ENCODE data around the gene KLHL3.

Gene KLHL3

DNA sequence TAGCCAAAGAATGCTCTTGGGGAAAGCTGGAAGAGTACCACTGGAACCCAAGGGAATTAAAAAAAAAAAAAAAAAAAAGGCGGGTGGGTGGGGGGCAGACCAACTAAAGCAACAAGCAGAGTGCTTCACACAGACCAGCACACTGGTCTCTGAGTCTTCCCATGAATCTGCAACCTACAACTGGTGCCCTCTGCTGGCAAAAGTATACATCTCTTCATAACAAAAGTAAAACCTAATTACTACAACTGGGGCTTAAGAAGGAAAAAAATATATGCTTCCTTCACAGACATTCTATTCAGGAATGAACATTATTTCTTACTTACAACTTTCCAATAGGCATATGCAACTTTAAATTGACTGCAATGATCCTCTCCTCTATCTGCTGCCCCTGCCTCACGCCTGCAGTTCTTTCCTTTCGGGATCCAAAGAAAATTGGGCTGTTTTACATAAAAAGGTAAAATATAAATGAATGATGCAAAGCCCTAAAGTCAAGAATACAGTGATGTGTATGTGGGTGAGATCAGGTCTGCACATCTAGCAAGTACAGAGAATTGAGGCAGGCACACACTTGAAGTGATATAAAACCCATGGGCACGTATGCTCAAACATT lies 7.2 kb upstream of the KLHL3 start:
- Histone ChIP-seq H3K4me3 (ENCODE audit: control insufficient read depth in 1 of 7, extremely low read depth in 1 of 7, insufficient read depth in 4 of 7, low read depth in 2 of 7, low read length in 6 of 7) (no peak overlapping the region), H3K27ac (ENCODE audit: insufficient read depth in 1 of 2, low read depth in 1 of 2, low read length in 2 of 2, poor library complexity in 1 of 2, severe bottlenecking in 2 of 2) (no peak overlapping the region), H3K36me3 (ENCODE audit: control insufficient read depth in 4 of 4, insufficient read depth in 4 of 4, low read length in 3 of 4) (no peaks in the 10 kb centered on the region), H3K9me3 (ENCODE audit: control extremely low read depth in 1 of 5, control insufficient read depth in 4 of 5, insufficient read depth in 2 of 5, low read depth in 1 of 5, low read length in 4 of 5) (no peaks in the 10 kb centered on the region), H3K27me3 (replicated peaks in 2 of 5; ENCODE audit: control insufficient read depth in 4 of 5, insufficient read depth in 5 of 5, low read length in 4 of 5) (no peaks in the 10 kb centered on the region), H3K4me1 (ENCODE audit: control extremely low read depth in 1 of 4, control insufficient read depth in 4 of 4, insufficient read depth in 4 of 4, low read length in 3 of 4) (peaks cover 0 to 3% (median 0%) of the 10 kb centered on the region in 4 experiments)
- 100% methylated on average over 1 of the region's 4 CpGs for whole genome bisulfite sequencing (ENCODE audit: insufficient coverage)
- CTCF ChIA-PET, result interaction anchor here (0.6 to 12.6 kb wide), 19 partner anchors 8 to 264 kb away, joined by 3 to 338 read pairs (median 5); partner anchors contain the start of gene HNRNPA0
- DNase-seq, result peak; percentile 83 to 90 (median 85)
- POLR2A ChIA-PET, result interaction anchor here (0.8 kb wide), 1 partner anchor 10 kb away, joined by 3 read pairs; no protein-coding TSS in a partner anchor

DNA sequence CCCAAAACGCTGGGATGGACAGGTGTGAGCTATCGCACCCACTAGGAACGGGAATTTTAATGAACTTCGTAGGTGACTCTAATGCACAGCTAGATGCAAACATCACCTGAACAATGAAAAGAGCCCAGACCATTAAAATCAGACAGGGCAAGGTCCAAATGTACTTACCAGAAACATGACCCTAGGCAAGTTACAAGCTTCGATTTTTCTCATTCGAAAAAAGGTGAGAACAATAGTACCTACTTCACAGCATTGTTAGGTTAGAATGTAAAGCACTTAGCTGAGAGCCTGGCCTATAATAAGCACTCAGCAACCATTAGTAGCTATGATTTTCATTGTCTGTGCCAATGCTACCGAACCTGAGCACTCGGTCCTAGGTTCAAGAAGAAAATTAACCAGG lies 5.8 kb upstream of the KLHL3 start:
- ChIA-PET POLR2A (no interaction called here), CTCF (interaction anchor here (0.7 to 12.6 kb wide), 22 partner anchors 9 to 421 kb away, joined by 3 to 338 read pairs (median 6); partner anchors contain the start of gene HNRNPA0)
- 94% methylated on average over 8 of the region's 8 CpGs for WGBS (ENCODE audit: insufficient coverage)

DNA sequence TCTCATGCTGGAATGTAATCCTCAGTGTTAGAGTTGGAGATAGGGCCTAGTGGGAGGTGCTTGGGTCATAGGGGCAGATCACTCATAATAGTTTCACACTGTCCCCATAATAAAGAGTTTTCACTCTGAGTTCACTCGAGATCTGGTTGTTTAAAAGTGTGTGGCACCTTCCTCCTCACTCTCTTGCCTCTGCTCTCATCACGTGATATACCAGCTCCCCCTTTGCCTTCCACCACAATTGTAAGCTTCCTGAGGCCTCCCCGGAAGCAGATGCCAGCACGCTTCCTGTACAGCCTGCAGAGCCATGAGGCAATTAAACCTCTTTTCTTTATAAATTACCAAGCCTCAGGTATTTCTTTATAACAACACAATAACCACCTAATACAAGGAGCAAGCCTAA lies 3.8 kb upstream of the KLHL3 start:
- Histone ChIP-seq H3K36me3 (ENCODE audit: control insufficient read depth in 4 of 4, insufficient read depth in 4 of 4, low read length in 3 of 4) (no peaks in the 10 kb centered on the region), H3K27ac (ENCODE audit: insufficient read depth in 1 of 2, low read depth in 1 of 2, low read length in 2 of 2, poor library complexity in 1 of 2, severe bottlenecking in 2 of 2) (no peak overlapping the region), H3K27me3 (replicated peaks in 2 of 5; ENCODE audit: control insufficient read depth in 4 of 5, insufficient read depth in 5 of 5, low read length in 4 of 5) (no peaks in the 10 kb centered on the region), H3K4me1 (ENCODE audit: control extremely low read depth in 1 of 4, control insufficient read depth in 4 of 4, insufficient read depth in 4 of 4, low read length in 3 of 4) (peaks cover 18 to 32% (median 23%) of the 10 kb centered on the region in 4 experiments), H3K4me3 (ENCODE audit: control insufficient read depth in 1 of 7, extremely low read depth in 1 of 7, insufficient read depth in 4 of 7, low read depth in 2 of 7, low read length in 6 of 7) (no peak overlapping the region), H3K9me3 (ENCODE audit: control extremely low read depth in 1 of 5, control insufficient read depth in 4 of 5, insufficient read depth in 2 of 5, low read depth in 1 of 5, low read length in 4 of 5) (no peaks in the 10 kb centered on the region)
- ChIA-PET POLR2A (interaction anchor here (1.1 kb wide), 1 partner anchor 110 kb away, joined by 3 read pairs; no protein-coding TSS in a partner anchor), CTCF (interaction anchor here (1.0 to 12.6 kb wide), 7 partner anchors 9 to 110 kb away, joined by 3 to 338 read pairs (median 7); no protein-coding TSS in a partner anchor)
- peak in 2 of 3 donors; percentile 26 to 46 for DNase-seq
- WGBS (ENCODE audit: insufficient coverage), result 64% methylated on average over 3 of the region's 4 CpGs

More for the DNA sequence above, 5.8 kb upstream of the KLHL3 start:
- Histone ChIP-seq H3K4me3 (ENCODE audit: control insufficient read depth in 1 of 7, extremely low read depth in 1 of 7, insufficient read depth in 4 of 7, low read depth in 2 of 7, low read length in 6 of 7) (no peak overlapping the region), H3K36me3 (ENCODE audit: control insufficient read depth in 4 of 4, insufficient read depth in 4 of 4, low read length in 3 of 4) (no peaks in the 10 kb centered on the region), H3K4me1 (ENCODE audit: control extremely low read depth in 1 of 4, control insufficient read depth in 4 of 4, insufficient read depth in 4 of 4, low read length in 3 of 4) (peaks cover 7 to 13% (median 9%) of the 10 kb centered on the region in 4 experiments), H3K27ac (ENCODE audit: insufficient read depth in 1 of 2, low read depth in 1 of 2, low read length in 2 of 2, poor library complexity in 1 of 2, severe bottlenecking in 2 of 2) (no peak overlapping the region), H3K9me3 (ENCODE audit: control extremely low read depth in 1 of 5, control insufficient read depth in 4 of 5, insufficient read depth in 2 of 5, low read depth in 1 of 5, low read length in 4 of 5) (no peaks in the 10 kb centered on the region), H3K27me3 (replicated peaks in 2 of 5; ENCODE audit: control insufficient read depth in 4 of 5, insufficient read depth in 5 of 5, low read length in 4 of 5) (no peaks in the 10 kb centered on the region)
- DNase-seq, result no peak

DNA sequence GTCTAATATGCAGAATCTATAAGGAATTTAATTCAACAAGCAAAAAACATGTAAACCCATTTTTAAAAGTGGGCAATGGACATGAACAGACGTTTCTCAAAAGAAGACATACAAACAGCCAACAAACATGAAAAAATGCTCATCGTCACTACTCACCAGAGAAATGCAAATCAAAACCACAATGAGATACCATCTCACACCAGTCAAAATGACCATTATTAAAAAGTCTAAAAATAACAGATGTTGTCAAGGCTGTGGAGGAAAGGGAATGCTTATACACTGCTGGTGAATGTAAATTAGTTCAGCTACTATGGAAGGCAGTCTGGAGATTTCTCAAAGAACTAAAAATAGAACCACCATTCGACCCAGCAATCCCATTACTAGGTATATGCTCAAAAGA lies 3.1 kb upstream of the KLHL3 start:
- Histone ChIP-seq H3K27me3 (replicated peaks in 2 of 5; ENCODE audit: control insufficient read depth in 4 of 5, insufficient read depth in 5 of 5, low read length in 4 of 5) (no peaks in the 10 kb centered on the region), H3K4me1 (ENCODE audit: control extremely low read depth in 1 of 4, control insufficient read depth in 4 of 4, insufficient read depth in 4 of 4, low read length in 3 of 4) (peaks cover 23 to 40% (median 30%) of the 10 kb centered on the region in 4 experiments), H3K9me3 (ENCODE audit: control extremely low read depth in 1 of 5, control insufficient read depth in 4 of 5, insufficient read depth in 2 of 5, low read depth in 1 of 5, low read length in 4 of 5) (no peaks in the 10 kb centered on the region), H3K36me3 (ENCODE audit: control insufficient read depth in 4 of 4, insufficient read depth in 4 of 4, low read length in 3 of 4) (no peaks in the 10 kb centered on the region), H3K27ac (ENCODE audit: insufficient read depth in 1 of 2, low read depth in 1 of 2, low read length in 2 of 2, poor library complexity in 1 of 2, severe bottlenecking in 2 of 2) (no peak overlapping the region), H3K4me3 (ENCODE audit: control insufficient read depth in 1 of 7, extremely low read depth in 1 of 7, insufficient read depth in 4 of 7, low read depth in 2 of 7, low read length in 6 of 7) (no peak overlapping the region)
- peak in 1 of 3 donors; percentile 19 for DNase-seq
- WGBS (ENCODE audit: insufficient coverage), result no CpG with 5 or more reads among the region's 3 CpGs
- CTCF ChIA-PET, result interaction anchor here (0.7 to 12.6 kb wide), 5 partner anchors 13 to 178 kb away, joined by 3 to 338 read pairs (median 3); no protein-coding TSS in a partner anchor
- POLR2A ChIA-PET, result no interaction called here

DNA sequence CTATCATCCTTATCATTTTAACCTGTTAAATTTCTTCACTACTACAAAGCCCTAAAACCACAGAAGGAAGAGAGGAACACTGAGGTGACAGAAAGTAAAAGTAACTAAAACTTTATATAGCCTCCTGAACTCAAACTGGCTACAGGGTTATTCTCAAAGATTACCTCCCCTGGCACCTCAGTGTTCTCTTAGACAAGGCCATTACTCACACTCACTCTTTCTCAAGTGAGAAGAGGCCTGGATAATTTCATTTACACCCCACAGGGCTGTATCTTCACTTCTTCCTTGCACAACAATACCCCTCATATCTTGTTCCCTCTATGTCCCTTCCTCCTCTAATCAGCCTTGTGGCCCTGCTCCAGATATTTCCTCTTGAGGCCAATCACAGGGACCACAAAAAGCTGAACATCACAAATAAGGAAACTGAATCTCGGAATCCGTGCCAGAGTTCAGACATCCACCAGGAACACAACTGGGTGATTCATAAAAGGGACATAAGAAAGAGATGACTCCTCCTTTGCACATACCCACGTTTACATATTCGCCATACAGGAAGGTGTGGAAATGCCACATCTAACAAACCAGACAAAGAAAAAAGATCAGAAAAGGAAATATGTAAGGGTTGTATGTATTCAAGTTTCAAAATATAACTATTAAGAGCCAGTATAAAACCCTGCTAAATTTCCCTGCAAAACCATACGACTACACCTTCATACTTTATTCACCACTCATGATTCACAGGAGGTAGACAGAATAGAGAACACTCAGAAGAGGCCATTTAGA lies 1.7 kb upstream of the KLHL3 start:
- peak overlapping the region in 1 of 7 experiments; percentile 12 for H3K4me3 ChIP-seq (ENCODE audit: control insufficient read depth in 1 of 7, extremely low read depth in 1 of 7, insufficient read depth in 4 of 7, low read depth in 2 of 7, low read length in 6 of 7)

DNA sequence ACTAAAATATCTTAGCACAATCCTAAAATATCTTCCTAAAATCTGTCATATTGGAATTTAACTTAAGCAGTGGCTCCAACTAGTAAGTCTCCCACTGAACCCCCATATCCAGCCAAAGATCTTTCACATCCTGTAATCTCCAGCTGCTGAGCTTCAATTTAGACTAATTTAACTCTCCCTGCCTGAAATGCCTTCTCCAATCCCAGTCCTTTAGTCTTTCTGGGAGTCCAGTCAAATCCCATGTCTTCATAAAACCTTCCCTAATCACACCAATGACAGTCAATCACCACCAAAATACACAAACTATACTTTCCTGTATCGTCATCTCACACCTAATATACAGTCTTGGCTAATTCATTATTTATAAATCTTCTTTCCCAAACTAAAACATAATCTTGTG lies 607 bp upstream of the KLHL3 start:
- DNase-seq, result no peak
- H3K27ac ChIP-seq (ENCODE audit: insufficient read depth in 1 of 2, low read depth in 1 of 2, low read length in 2 of 2, poor library complexity in 1 of 2, severe bottlenecking in 2 of 2), result no peak overlapping the region
- no peaks in the 10 kb centered on the region for H3K27me3 ChIP-seq (replicated peaks in 2 of 5; ENCODE audit: control insufficient read depth in 4 of 5, insufficient read depth in 5 of 5, low read length in 4 of 5)
- H3K36me3 ChIP-seq (ENCODE audit: control insufficient read depth in 4 of 4, insufficient read depth in 4 of 4, low read length in 3 of 4), result no peaks in the 10 kb centered on the region
- H3K4me3 ChIP-seq (ENCODE audit: control insufficient read depth in 1 of 7, extremely low read depth in 1 of 7, insufficient read depth in 4 of 7, low read depth in 2 of 7, low read length in 6 of 7), result peak overlapping the region in 3 of 7 experiments; percentile 80 to 92 (median 82)
- ChIA-PET CTCF (interaction anchor here (0.6 to 7.3 kb wide), 9 partner anchors 9 to 107 kb away, joined by 3 to 66 read pairs (median 5); no protein-coding TSS in a partner anchor), POLR2A (interaction anchor here (0.7 to 1.5 kb wide), 3 partner anchors 21 to 1115 kb away, joined by 3 to 4 read pairs (median 3); no protein-coding TSS in a partner anchor)
- no CpG with 5 or more reads among the region's 1 CpG for whole genome bisulfite sequencing (ENCODE audit: insufficient coverage)
- peaks cover 26 to 60% (median 38%) of the 10 kb centered on the region in 4 experiments for H3K4me1 ChIP-seq (ENCODE audit: control extremely low read depth in 1 of 4, control insufficient read depth in 4 of 4, insufficient read depth in 4 of 4, low read length in 3 of 4)
- no peaks in the 10 kb centered on the region for H3K9me3 ChIP-seq (ENCODE audit: control extremely low read depth in 1 of 5, control insufficient read depth in 4 of 5, insufficient read depth in 2 of 5, low read depth in 1 of 5, low read length in 4 of 5)

More for the DNA sequence above, 1.7 kb upstream of the KLHL3 start:
- no peaks in the 10 kb centered on the region for H3K36me3 ChIP-seq (ENCODE audit: control insufficient read depth in 4 of 4, insufficient read depth in 4 of 4, low read length in 3 of 4)
- no peaks in the 10 kb centered on the region for H3K27me3 ChIP-seq (replicated peaks in 2 of 5; ENCODE audit: control insufficient read depth in 4 of 5, insufficient read depth in 5 of 5, low read length in 4 of 5)
- DNase-seq, result peak; percentile 77 to 87 (median 83)
- ChIA-PET POLR2A (no interaction called here), CTCF (interaction anchor here (0.9 to 12.6 kb wide), 7 partner anchors 10 to 78 kb away, joined by 4 to 338 read pairs (median 14); no protein-coding TSS in a partner anchor)
- peaks cover 26 to 50% (median 35%) of the 10 kb centered on the region in 4 experiments for H3K4me1 ChIP-seq (ENCODE audit: control extremely low read depth in 1 of 4, control insufficient read depth in 4 of 4, insufficient read depth in 4 of 4, low read length in 3 of 4)
- no peak overlapping the region for H3K27ac ChIP-seq (ENCODE audit: insufficient read depth in 1 of 2, low read depth in 1 of 2, low read length in 2 of 2, poor library complexity in 1 of 2, severe bottlenecking in 2 of 2)
- WGBS (ENCODE audit: insufficient coverage), result 100% methylated on average over 1 of the region's 5 CpGs
- no peaks in the 10 kb centered on the region for H3K9me3 ChIP-seq (ENCODE audit: control extremely low read depth in 1 of 5, control insufficient read depth in 4 of 5, insufficient read depth in 2 of 5, low read depth in 1 of 5, low read length in 4 of 5)

Data from common myeloid progenitor, CD34-positive (primary cell).